ENCODE measurements around the gene XDH. TPM values are rescaled to one million over a fixed set of nuclear protein-coding genes. Genes with fewer than 3 reads are reported as not detected.

The XDH gene
- total RNA-seq, 4 donors from 2014 or later: 0.76 to 2.1 (median 1.5) TPM

Other genes starting within 250 kb of the XDH start
- gene CAPN14, start 197.2 kb downstream of the XDH start, total RNA-seq: 1 to 10 TPM in 1 of 4 donors, under 1 TPM in 3; 0.53 to 2.1 (median 0.83) TPM
- gene EHD3, start 180.6 kb downstream of the XDH start, total RNA-seq: 1 to 10 TPM; 3.9 to 7.0 (median 5.2) TPM
- not detected for gene SRD5A2, start 166.2 kb upstream of the XDH start, total RNA-seq

All from suprapubic skin (tissue), 4 donors.